Gastroesophageal sphincter (tissue), 4 donors: Measurements from ENCODE around the gene ADSS2. TPM values are rescaled to one million over a fixed set of nuclear protein-coding genes. Genes with fewer than 3 reads are reported as not detected.
"Not testable (repeated sequence)": the region's sequence is repeated elsewhere in the genome, so short reads cannot be mapped to it uniquely, and the experiment has no call there.

Experiments used
- ATAC-seq: fragments of 150-250 bp; one replicate; pipeline ENCODE4 v1.9.1; 2016; ENCODE audit warnings: mild to moderate bottlenecking, moderate library complexity
- H3K27ac ChIP-seq, 4 donors: fragments of 200-600 bp; sonication (generic) in 3 of 4; 1 replicate in 3 of 4; 2 replicates in 1 of 4; pipeline ENCODE4 v1.5.1; 2016 to 2019
- H3K27me3 ChIP-seq: fragments of 200-600 bp; sonication (generic); one replicate; pipeline ENCODE4 v1.5.1; 2019
- H3K36me3 ChIP-seq, 2 donors: fragments of 200-600 bp; sonication (generic); one replicate each; pipeline ENCODE4 v1.5.1; 2019; ENCODE audit warnings: control low read depth in 1 of 2
- H3K4me1 ChIP-seq, 3 donors: fragments of 200-600 bp; sonication (generic); 1 replicate in 2 of 3; 2 replicates in 1 of 3; pipeline ENCODE4 v1.5.1; 2016 to 2019; ENCODE audit warnings: control low read depth in 2 of 3
- H3K4me3 ChIP-seq, 2 donors: fragments of 200-600 bp; sonication (generic); one replicate each; pipeline ENCODE4 v1.5.1; 2019; ENCODE audit warnings: mild to moderate bottlenecking in 1 of 2, moderate library complexity in 1 of 2
- H3K9me3 ChIP-seq, 3 donors: fragments of 200-600 bp; sonication (generic); one replicate each; pipeline ENCODE4 v1.5.1; 2017 to 2019; ENCODE audit warnings: control low read depth in 2 of 3
- CTCF ChIP-seq, 4 experiments: fragments of 200-600 bp in 2 of 4; fragments of 450-650 bp in 2 of 4; sonication (generic) in 1 of 4; IDR thresholded peaks; one replicate each; pipeline ENCODE4 v1.5.1; 2017 to 2019; ENCODE audit warnings: antibody characterized with exemption in 4 of 4, mild to moderate bottlenecking in 2 of 4, moderate library complexity in 2 of 4
- EP300 ChIP-seq: sonication (generic); formaldehyde crosslinking; IDR thresholded peaks from one replicate; pipeline ENCODE4 v1.6.1; 2017; ENCODE audit warnings: antibody characterized with exemption, mild to moderate bottlenecking
- POLR2A ChIP-seq, 2 donors: fragments of 450-650 bp; IDR thresholded peaks; one replicate each; pipeline ENCODE4 v1.6.1; 2017; ENCODE audit warnings: antibody characterized with exemption in 2 of 2, mild to moderate bottlenecking in 2 of 2, moderate library complexity in 1 of 2
- POLR2AphosphoS5 ChIP-seq: sonication (generic); formaldehyde crosslinking; IDR thresholded peaks from one replicate; pipeline ENCODE4 v1.6.1; 2017; ENCODE audit warnings: antibody characterized with exemption
- WGBS, 2 donors: methylation state at CpG; one replicate each; pipeline ENCODE4 v1.1.5; 2018; ENCODE audit warnings: low coverage in 1 of 2; 5-methylcytosine and 5-hydroxymethylcytosine counted together
- total RNA-seq, 4 donors: library from RNA; depleted of rRNA; stranded (reverse); fragments of >200 nt; gene quantifications; one replicate each; pipeline ENCODE4 v1.1.0, GENCODE V29; 2016

ADSS2 gene
- total RNA-seq, 4 donors from 2014 or later: 28.9 to 59.0 (median 47.1) TPM

GRCh38 chr1:244384066-244384465, 67.6 kb downstream of the ADSS2 start:
- Histone ChIP-seq H3K4me3 (no peak overlapping the region), H3K27me3 (no peaks in the 10 kb centered on the region), H3K9me3 (no peaks in the 10 kb centered on the region), H3K27ac (no peak overlapping the region), H3K36me3 (no peaks in the 10 kb centered on the region), H3K4me1 (peaks cover 0 to 26% (median 3%) of the 10 kb centered on the region in 3 donors)
- WGBS, 2 donors: 87 to 88% methylated on average over 3 of the region's 3 CpGs
- no peak for TF ChIP-seq EP300
- no peak for TF ChIP-seq POLR2AphosphoS5
- TF ChIP-seq POLR2A (IDR thresholded peaks at IDR 0.05): no peak
- TF ChIP-seq CTCF (IDR thresholded peaks at IDR 0.05): no peak
- no peak for ATAC-seq

DNA sequence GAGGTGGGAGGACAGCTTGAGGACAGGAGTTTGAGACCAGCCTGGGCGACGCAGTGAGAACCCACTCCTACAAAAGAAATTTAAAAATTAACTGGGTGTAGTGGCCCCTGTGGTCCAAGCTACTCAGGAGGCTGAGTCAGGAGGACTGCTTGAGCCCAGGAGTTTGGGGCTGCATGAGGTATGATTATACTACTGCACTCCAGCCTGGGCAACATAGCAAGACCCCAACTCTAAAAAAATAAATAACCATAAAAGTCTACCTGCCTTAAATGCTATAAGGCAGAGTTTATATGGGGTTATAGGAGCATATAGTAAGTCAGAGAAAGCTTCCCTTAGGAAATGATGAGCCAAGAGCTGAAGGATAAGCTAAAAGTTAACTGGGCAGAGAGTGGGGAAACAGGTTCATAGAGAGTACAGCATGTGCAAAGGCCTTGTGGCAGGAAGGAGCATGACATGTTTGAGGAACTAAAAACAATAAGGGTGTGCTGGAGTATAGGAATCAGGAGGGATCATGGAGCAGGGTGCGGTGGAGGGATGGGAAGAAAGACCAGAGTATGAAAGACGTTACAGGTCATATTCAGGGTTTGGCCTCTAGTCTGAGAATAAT, 68.3 kb downstream of the ADSS2 start:
- Histone ChIP-seq H3K36me3 (no peaks in the 10 kb centered on the region), H3K27me3 (no peaks in the 10 kb centered on the region), H3K9me3 (no peaks in the 10 kb centered on the region), H3K4me1 (peaks cover 0 to 21% (median 3%) of the 10 kb centered on the region in 3 donors), H3K27ac (no peak overlapping the region), H3K4me3 (no peak overlapping the region)
- TF ChIP-seq POLR2A (IDR thresholded peaks at IDR 0.05) (no peak), EP300 (no peak), POLR2AphosphoS5 (no peak), CTCF (IDR thresholded peaks at IDR 0.05) (no peak)
- WGBS, 2 donors: 94 to 95% methylated on average over 3 to 4 of the region's 4 CpGs
- ATAC-seq: no peak

GRCh38 chr1:244381878-244382565, 69.7 kb downstream of the ADSS2 start:
- no peak for ATAC-seq
- H3K4me3 ChIP-seq: no peak overlapping the region
- H3K9me3 ChIP-seq: no peaks in the 10 kb centered on the region
- 67 to 74% methylated on average over 5 to 6 of the region's 7 CpGs for WGBS, 2 donors
- peaks cover 0 to 15% (median 3%) of the 10 kb centered on the region in 3 donors for H3K4me1 ChIP-seq
- H3K27me3 ChIP-seq: no peaks in the 10 kb centered on the region
- H3K27ac ChIP-seq: no peak overlapping the region
- TF ChIP-seq EP300 (no peak), POLR2A (IDR thresholded peaks at IDR 0.05) (no peak), CTCF (IDR thresholded peaks at IDR 0.05) (no peak), POLR2AphosphoS5 (no peak)
- no peaks in the 10 kb centered on the region for H3K36me3 ChIP-seq

- H3K4me3 ChIP-seq: no peak overlapping the region
- H3K36me3 ChIP-seq: no peaks in the 10 kb centered on the region
- 15 to 63% methylated on average over 6 of the region's 6 CpGs for whole genome bisulfite sequencing, 2 donors
- H3K27me3 ChIP-seq: no peaks in the 10 kb centered on the region
- TF ChIP-seq POLR2AphosphoS5 (no peak), POLR2A (IDR thresholded peaks at IDR 0.05) (no peak), EP300 (no peak), CTCF (IDR thresholded peaks at IDR 0.05) (no peak)
- H3K4me1 ChIP-seq: no peaks in the 10 kb centered on the region
- ATAC-seq: no peak
- no peaks in the 10 kb centered on the region for H3K9me3 ChIP-seq
- H3K27ac ChIP-seq: peak overlapping the region in 1 of 4 donors; percentile 17
Observed at GRCh38 chr1:244376126-244376525, 75.6 kb downstream of the ADSS2 start.

DNA sequence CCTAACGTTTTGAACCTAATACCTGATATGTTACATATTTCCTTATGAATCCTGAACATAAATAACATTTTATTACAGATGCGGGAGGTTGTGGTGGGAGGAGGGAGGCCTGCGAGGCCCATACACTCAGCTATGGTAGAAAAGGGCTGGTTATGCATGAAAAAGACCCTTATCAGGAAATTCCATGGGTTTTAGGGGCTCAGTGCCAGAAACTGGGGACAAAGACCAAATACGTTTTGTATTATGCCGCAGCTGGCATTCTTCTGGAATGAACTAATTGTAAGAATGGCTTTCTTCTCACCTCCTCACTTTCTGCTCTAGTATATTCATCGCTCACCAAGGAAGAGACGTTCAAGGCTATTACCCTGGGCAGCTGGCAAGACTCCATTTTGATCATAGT, 76.7 kb downstream of the ADSS2 start:
- WGBS, 2 donors: 74 to 83% methylated on average over 5 to 7 of the region's 7 CpGs
- Histone ChIP-seq H3K4me3 (no peak overlapping the region), H3K27ac (no peak overlapping the region), H3K36me3 (no peaks in the 10 kb centered on the region), H3K4me1 (no peaks in the 10 kb centered on the region), H3K27me3 (no peaks in the 10 kb centered on the region), H3K9me3 (no peaks in the 10 kb centered on the region)
- ATAC-seq: no peak
- TF ChIP-seq POLR2A (IDR thresholded peaks at IDR 0.05): no peak

DNA sequence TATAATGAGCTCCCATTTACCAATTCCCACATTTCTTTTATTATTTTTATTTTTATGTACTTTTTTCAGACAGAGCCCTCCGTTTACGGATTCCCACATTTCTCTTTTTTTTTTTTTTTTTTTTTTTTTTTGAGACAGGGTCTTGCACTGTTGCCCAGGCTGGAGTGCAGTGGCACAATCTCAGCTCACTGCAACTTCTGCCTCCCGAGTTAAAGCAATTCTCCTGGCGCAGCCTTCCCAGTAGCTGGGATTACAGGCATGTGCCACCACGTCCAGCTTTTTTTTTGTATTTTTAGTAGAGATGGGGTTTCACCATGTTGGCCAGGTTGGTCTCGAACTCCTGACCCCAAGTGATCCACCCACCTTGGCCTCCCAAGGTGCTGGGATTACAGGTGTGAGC, 77.2 kb downstream of the ADSS2 start:
- not testable (repeated sequence) for H3K36me3 ChIP-seq, H3K9me3 ChIP-seq, H3K4me1 ChIP-seq, H3K27me3 ChIP-seq, H3K4me3 ChIP-seq, ATAC-seq, H3K27ac ChIP-seq
- 80 to 98% methylated on average over 6 of the region's 6 CpGs for WGBS, 2 donors
